Measurements from ENCODE around the gene CCN5.
"Not testable (repeated sequence)": the region's sequence is repeated elsewhere in the genome, so short reads cannot be mapped to it uniquely, and the experiment has no call there.

The CCN5 gene

GRCh38 chr20:44762466-44763140 lies 47.4 kb downstream of the CCN5 start:
- DNase-seq: no peak

GRCh38 chr20:44763798-44764197 lies 48.6 kb downstream of the CCN5 start:
- not testable (repeated sequence) for DNase-seq

- no peak for DNase-seq
These were observed 49.9 kb downstream of the CCN5 start for GRCh38 chr20:44765091-44765490.

GRCh38 chr20:44765701-44766347 lies 50.7 kb downstream of the CCN5 start:
- no peak for DNase-seq

- DNase-seq: no peak
These were observed 53.1 kb downstream of the CCN5 start for GRCh38 chr20:44768256-44768655.

- DNase-seq: no peak
These were observed 53.8 kb downstream of the CCN5 start for GRCh38 chr20:44768854-44769480.

GRCh38 chr20:44769481-44769863 lies 54.3 kb downstream of the CCN5 start:
- no peak for DNase-seq

GRCh38 chr20:44770484-44771171 lies 55.5 kb downstream of the CCN5 start:
- DNase-seq: no peak

GRCh38 chr20:44771172-44771535 lies 56.0 kb downstream of the CCN5 start:
- no peak for DNase-seq

- no peak for DNase-seq
These were observed 57.5 kb downstream of the CCN5 start for GRCh38 chr20:44772636-44773035.

- DNase-seq: no peak
These were observed 58.1 kb downstream of the CCN5 start for GRCh38 chr20:44773070-44773829.

- no peak for DNase-seq
These were observed 61.8 kb downstream of the CCN5 start for GRCh38 chr20:44776980-44777379.

Data from activated CD4-positive, alpha-beta T cell treated with anti-CD3 and anti-CD28 coated beads, Interleukin-2, amount 50 U/mL, for 1 hour (primary cell).